ENCODE data around the gene PHOSPHO1. TPM values are rescaled to one million over a fixed set of nuclear protein-coding genes. Genes with fewer than 3 reads are reported as not detected.
"Not testable (repeated sequence)": the region's sequence is repeated elsewhere in the genome, so short reads cannot be mapped to it uniquely, and the experiment has no call there.

Gene PHOSPHO1
- total RNA-seq, 1 donor from 2014 or later: 1.7 TPM

DNA sequence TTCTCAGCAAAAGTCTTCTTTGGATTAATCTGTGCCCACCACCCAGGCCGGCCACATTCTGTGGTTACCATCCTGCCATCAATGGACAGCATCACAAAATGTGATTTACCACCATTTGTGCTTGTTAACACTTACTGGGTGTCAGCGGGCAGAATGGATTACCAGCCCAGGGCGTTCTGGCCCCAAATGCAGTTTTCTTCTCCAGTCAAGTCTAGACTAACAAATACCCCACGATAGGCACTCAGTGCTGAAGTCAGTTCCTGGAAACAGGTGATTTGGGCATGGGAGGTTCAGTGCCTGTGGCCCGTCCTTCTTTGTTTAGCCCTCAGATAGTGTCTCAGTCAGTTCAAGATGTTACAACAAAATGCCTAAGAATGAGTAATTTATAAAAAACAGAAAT lies 38.8 kb upstream of the PHOSPHO1 start:
- DNase-seq (peak; percentile 22), ATAC-seq (no peak)
- intact Hi-C loops (cut with DNase I): no loop called here

DNA sequence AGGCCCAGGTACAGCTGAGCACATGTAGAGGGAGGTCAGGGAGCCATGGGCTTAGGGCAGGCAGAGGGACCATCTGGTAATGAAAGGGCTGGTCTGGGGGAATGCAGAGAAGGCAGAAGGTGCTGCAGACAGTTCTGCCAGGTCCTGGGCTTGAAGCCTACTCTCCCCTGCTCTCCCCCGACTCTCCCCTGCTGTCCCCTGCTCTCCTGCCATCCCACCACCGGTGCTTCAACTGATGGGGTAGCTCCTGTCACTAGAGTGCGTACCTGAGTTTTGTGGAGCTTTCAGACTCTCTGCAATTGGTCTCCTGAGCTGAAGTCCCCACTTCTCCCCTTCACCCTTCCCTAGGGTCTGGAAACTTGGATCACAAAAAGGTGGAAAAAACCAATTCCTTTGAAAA lies 37.3 kb upstream of the PHOSPHO1 start:
- ATAC-seq (no peak), DNase-seq (no peak)
- no peak for TF ChIP-seq CTCF (IDR thresholded peaks at IDR 0.05)
- intact Hi-C loops (cut with DNase I): no loop called here
- no peaks in the 10 kb centered on the region for H3K9me3 ChIP-seq
- H3K4me1 ChIP-seq: no peaks in the 10 kb centered on the region
- no peak overlapping the region for H3K4me3 ChIP-seq
- no peaks in the 10 kb centered on the region for H3K36me3 ChIP-seq
- H3K27ac ChIP-seq: no peak overlapping the region
- no peaks in the 10 kb centered on the region for H3K27me3 ChIP-seq

More for the DNA sequence above, 38.8 kb upstream of the PHOSPHO1 start:
- H3K4me1 ChIP-seq: no peaks in the 10 kb centered on the region
- no peak overlapping the region for H3K27ac ChIP-seq
- H3K27me3 ChIP-seq: no peaks in the 10 kb centered on the region
- H3K9me3 ChIP-seq: no peaks in the 10 kb centered on the region
- no peak for TF ChIP-seq CTCF (IDR thresholded peaks at IDR 0.05)
- no peak overlapping the region for H3K4me3 ChIP-seq
- no peaks in the 10 kb centered on the region for H3K36me3 ChIP-seq

DNA sequence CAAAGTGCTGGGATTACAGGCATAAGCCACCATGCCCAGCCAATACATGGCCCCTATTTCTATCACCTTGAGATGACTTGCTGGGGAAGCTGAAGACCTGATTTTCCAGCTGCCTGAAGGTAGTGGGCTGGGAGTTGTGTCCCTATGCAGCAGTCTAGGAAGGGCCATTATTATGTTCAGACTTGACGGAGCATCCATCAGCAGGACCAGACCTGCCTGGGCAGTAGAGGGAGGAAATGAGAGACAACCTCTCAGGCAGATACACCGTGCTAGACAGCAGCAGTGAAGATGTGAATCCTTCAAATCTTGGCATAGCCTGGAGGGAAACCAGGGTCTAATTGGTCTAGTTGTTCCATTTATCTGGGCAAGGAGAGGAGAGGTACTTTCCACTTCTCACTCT lies 35.6 kb upstream of the PHOSPHO1 start:
- H3K36me3 ChIP-seq: no peaks in the 10 kb centered on the region
- H3K4me3 ChIP-seq: no peak overlapping the region
- TF ChIP-seq CTCF (IDR thresholded peaks at IDR 0.05): no peak
- DNase-seq: no peak
- H3K4me1 ChIP-seq: no peaks in the 10 kb centered on the region
- H3K27ac ChIP-seq: no peak overlapping the region
- H3K9me3 ChIP-seq: no peaks in the 10 kb centered on the region
- no peaks in the 10 kb centered on the region for H3K27me3 ChIP-seq
- ATAC-seq: no peak
- intact Hi-C loops (cut with DNase I): no loop called here

GRCh38 chr17:49261540-49261939 lies 31.0 kb upstream of the PHOSPHO1 start:
- H3K27ac ChIP-seq; H3K27me3 ChIP-seq; H3K4me1 ChIP-seq; H3K36me3 ChIP-seq; DNase-seq; H3K4me3 ChIP-seq; intact Hi-C loops (cut with DNase I); ATAC-seq; H3K9me3 ChIP-seq: not testable (repeated sequence)

- no peak for TF ChIP-seq CTCF (IDR thresholded peaks at IDR 0.05)
- H3K4me3 ChIP-seq: peak overlapping the region; percentile 60
- H3K27ac ChIP-seq: peak overlapping the region; percentile 78
- ATAC-seq: no peak
- no peaks in the 10 kb centered on the region for H3K9me3 ChIP-seq
- intact Hi-C loops (cut with DNase I): no loop called here
- H3K4me1 ChIP-seq: peaks cover 5% of the 10 kb centered on the region
- no peaks in the 10 kb centered on the region for H3K36me3 ChIP-seq
- no peak for DNase-seq
- no peaks in the 10 kb centered on the region for H3K27me3 ChIP-seq
Observed at GRCh38 chr17:49260817-49261291, 30.3 kb upstream of the PHOSPHO1 start.

DNA sequence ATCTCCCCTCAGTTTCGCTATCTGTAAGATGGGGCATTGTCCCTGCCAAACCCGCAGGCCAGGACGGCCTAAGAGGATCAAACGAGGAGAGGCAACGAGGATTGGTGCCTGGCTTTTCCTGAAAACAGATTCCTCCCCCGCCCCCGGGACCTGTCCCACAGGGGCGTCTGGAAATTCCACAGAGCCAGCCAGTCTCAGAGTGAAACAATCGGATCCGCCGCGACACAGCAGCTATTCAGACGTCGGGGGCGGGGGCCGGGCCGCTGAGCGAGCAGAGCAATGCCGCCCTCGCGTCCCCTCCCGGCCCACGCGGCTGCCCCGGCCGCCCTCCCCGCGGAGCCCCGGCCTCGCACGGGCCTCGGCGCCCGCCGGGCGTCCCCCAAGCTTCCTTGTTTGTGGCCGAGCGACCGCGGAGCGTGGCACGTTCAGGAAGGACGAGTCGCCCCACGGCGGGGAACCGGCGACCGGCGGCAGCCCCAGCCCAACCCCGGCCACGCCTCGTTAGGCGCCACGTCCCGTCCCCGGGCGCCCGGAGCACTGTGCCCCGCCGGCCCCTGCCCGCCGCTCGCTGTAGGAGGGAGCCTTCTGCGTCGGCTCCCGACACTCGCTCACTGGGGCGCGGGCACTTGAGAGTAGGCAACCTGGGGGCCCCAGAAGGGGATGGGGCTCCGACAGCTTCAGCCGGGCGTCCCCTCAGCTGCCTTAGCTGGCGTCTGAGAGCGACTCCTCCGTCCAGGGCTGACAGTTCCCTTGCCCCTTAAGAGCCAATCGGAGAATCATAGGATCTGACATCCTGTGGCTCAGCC lies 29.6 kb upstream of the PHOSPHO1 start:
- DNase-seq (peak; percentile 87), ATAC-seq (peak; percentile 90)
- Histone ChIP-seq H3K36me3 (no peaks in the 10 kb centered on the region), H3K4me1 (peaks cover 5% of the 10 kb centered on the region), H3K27me3 (no peaks in the 10 kb centered on the region), H3K9me3 (no peaks in the 10 kb centered on the region), H3K27ac (peak overlapping the region; percentile 78), H3K4me3 (peak overlapping the region; percentile 60)
- intact Hi-C loops (cut with DNase I): no loop called here
- no peak for TF ChIP-seq CTCF (IDR thresholded peaks at IDR 0.05)

Measured in upper lobe of right lung (tissue), 1 donor.